ENCODE measurements around the gene ESYT2.

DNA sequence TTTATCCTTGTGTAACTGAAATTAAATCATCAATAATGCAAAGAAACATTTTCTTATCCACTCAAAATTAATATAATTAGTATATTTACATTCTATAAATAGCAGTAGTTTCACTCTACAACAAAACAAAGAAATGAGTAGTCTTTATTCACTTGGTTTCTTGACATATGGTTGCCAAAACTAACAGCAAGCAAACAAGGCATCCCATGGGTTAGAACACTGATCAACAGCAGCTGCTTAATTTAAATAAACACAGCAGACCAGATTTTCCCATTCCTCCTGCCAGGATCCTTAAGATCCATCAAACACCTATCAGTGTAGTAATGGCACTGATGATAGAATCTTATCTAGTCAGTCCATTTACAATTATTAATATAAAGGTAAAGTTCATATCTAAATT lies 146.9 kb downstream of the ESYT2 start:
- TF ChIP-seq, protein P1, sequence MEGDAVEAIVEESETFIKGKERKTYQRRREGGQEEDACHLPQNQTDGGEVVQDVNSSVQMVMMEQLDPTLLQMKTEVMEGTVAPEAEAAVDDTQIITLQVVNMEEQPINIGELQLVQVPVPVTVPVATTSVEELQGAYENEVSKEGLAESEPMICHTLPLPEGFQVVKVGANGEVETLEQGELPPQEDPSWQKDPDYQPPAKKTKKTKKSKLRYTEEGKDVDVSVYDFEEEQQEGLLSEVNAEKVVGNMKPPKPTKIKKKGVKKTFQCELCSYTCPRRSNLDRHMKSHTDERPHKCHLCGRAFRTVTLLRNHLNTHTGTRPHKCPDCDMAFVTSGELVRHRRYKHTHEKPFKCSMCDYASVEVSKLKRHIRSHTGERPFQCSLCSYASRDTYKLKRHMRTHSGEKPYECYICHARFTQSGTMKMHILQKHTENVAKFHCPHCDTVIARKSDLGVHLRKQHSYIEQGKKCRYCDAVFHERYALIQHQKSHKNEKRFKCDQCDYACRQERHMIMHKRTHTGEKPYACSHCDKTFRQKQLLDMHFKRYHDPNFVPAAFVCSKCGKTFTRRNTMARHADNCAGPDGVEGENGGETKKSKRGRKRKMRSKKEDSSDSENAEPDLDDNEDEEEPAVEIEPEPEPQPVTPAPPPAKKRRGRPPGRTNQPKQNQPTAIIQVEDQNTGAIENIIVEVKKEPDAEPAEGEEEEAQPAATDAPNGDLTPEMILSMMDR (IDR thresholded peaks at IDR 0.05; ENCODE audit: low read length) = no peak
- TF ChIP-seq EZH2phosphoT487 (IDR thresholded peaks at IDR 0.05; ENCODE audit: low read length) (no peak), EZH2 (optimal IDR thresholded peaks at IDR 0.05; ENCODE audit: low read depth, low read length) (no peak)
